CD8-positive, alpha-beta memory T cell (primary cell): ENCODE data around the gene POC1B. TPM values are rescaled to one million over a fixed set of nuclear protein-coding genes. Genes with fewer than 3 reads are reported as not detected.
A peak's percentile ranks its signal among the peaks of the same experiment; 100 is the strongest.

Source experiments
- CTCF ChIA-PET: fragments of 350-600 bp; sonication (Branson Sonifier 250); formaldehyde crosslinking; loops from one replicate; lab custom pipeline; 2021; ENCODE audit warnings: antibody characterized with exemption; lab: Charles Lee
- POLR2A ChIA-PET: fragments of 350-600 bp; sonication (Branson Sonifier 250); formaldehyde crosslinking; loops from one replicate; lab custom pipeline; 2021; ENCODE audit warnings: antibody characterized with exemption; lab: Charles Lee
- DNase-seq, 5 donors: peaks; one replicate each; pipeline versions ENCODE4 v3.0.0 to v3.0.0-alpha.2; 2020 to 2022; ENCODE audit warnings: mixed read lengths in 1 of 5
- H3K27ac ChIP-seq: one replicate; pipeline ENCODE4 v1.7.0; 2013; ENCODE audit warnings: low read depth, mild to moderate bottlenecking, low read length, moderate library complexity
- H3K27me3 ChIP-seq: 2 replicates; pipeline ENCODE4 v1.7.0; 2013; ENCODE audit warnings: low read length, mild to moderate bottlenecking; ENCODE audit not compliant: insufficient read depth, poor library complexity, severe bottlenecking
- H3K36me3 ChIP-seq: 2 replicates; pipeline ENCODE4 v1.7.0; 2013; ENCODE audit warnings: mild to moderate bottlenecking, low read length, moderate library complexity; ENCODE audit not compliant: insufficient read depth
- H3K4me1 ChIP-seq: 2 replicates; pipeline ENCODE4 v1.7.0; 2013; ENCODE audit warnings: mild to moderate bottlenecking, low read length, moderate library complexity; ENCODE audit not compliant: insufficient read depth
- H3K4me3 ChIP-seq: 2 replicates; pipeline ENCODE4 v1.7.0; 2013; ENCODE audit warnings: mild to moderate bottlenecking, low read length
- H3K9me3 ChIP-seq: 2 replicates; pipeline ENCODE4 v1.7.0; 2013; ENCODE audit warnings: mild to moderate bottlenecking, low read length
- H3K27ac Mint-ChIP-seq, 8 donors: one replicate each; pipeline ENCODE4 v1.8.0; 2020 to 2021; ENCODE audit warnings: mixed read lengths in 8 of 8, mild to moderate bottlenecking in 6 of 8, inconsistent platforms in 3 of 8, moderate library complexity in 3 of 8
- H3K27me3 Mint-ChIP-seq, 2 donors: one replicate each; pipeline ENCODE4 v1.8.0; 2020 to 2021; ENCODE audit warnings: mixed read lengths in 2 of 2, mild to moderate bottlenecking in 1 of 2, moderate library complexity in 1 of 2
- H3K36me3 Mint-ChIP-seq, 3 donors: one replicate each; pipeline ENCODE4 v1.8.0; 2020 to 2021; ENCODE audit warnings: mixed read lengths in 3 of 3, inconsistent platforms in 1 of 3, mild to moderate bottlenecking in 1 of 3
- H3K4me1 Mint-ChIP-seq, 3 donors: one replicate each; pipeline ENCODE4 v1.8.0; 2020 to 2021; ENCODE audit warnings: mixed read lengths in 3 of 3, inconsistent platforms in 1 of 3, mild to moderate bottlenecking in 1 of 3
- H3K4me3 Mint-ChIP-seq, 7 donors: one replicate each; pipeline ENCODE4 v1.8.0; 2020 to 2021; ENCODE audit warnings: mixed read lengths in 7 of 7, mild to moderate bottlenecking in 6 of 7, moderate library complexity in 4 of 7, inconsistent platforms in 2 of 7
- H3K9me3 Mint-ChIP-seq, 5 donors: one replicate each; pipeline ENCODE4 v1.8.0; 2020 to 2022; ENCODE audit warnings: mixed read lengths in 5 of 5, mild to moderate bottlenecking in 3 of 5, moderate library complexity in 2 of 5, inconsistent platforms in 1 of 5
- polyA plus RNA-seq: library from polyadenylated mRNA; unstranded; fragments of 300-500 nt; fragmentation: Illumina TruSeq; gene quantifications from one replicate; pipeline ENCODE4 v1.2.3, GENCODE V29; 2021
- total RNA-seq, 2 experiments: library from RNA; stranded (reverse); gene quantifications; one replicate each; pipeline ENCODE4 v1.2.3, GENCODE V29; 2021

Gene POC1B
- total and polyA plus RNA-seq, 3 experiments from 2014 or later = 21.8 to 38.9 (median 22.6) TPM

DNA sequence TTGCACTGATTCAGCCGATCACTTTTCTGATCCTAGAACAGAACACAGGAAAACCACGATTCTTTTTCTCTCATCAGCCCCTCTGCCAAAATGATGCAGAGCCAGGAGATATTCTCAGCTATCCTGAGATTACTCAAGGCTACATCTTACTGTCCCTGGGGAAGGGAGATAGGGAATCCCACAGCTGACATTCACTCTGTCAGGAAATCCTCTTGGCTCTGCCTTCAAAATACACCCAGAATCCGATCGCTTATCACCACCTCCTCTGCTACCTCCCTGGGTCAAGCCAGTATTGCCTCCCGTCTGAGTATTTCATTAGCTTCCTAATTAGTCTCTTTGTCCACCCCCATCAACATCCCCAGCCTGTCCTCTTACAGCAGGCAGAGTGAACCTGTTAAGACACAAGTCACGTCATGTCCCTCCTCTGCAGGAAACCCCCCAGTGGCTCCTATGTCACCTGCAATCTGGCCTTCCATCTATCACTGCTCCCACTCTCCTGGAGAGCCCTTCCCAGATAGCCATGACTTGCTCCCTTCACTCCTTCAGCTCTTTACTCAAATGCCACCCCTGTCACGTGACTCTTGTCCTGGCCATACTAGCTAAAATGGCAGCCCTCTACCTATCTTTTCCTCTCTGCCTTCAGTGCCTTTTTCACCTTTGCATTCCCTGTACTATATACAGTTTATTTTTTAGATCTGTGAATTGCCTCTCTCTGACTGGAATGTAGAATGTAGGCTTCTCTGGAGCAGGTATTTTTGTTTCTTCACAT lies 71.6 kb downstream of the POC1B start:
- CTCF ChIA-PET = no interaction called here
- no peak for DNase-seq
- Histone ChIP-seq H3K4me3 (no peak overlapping the region), H3K9me3 (no peaks in the 10 kb centered on the region), H3K4me1 (no peaks in the 10 kb centered on the region), H3K27ac (no peak overlapping the region), H3K27me3 (no peaks in the 10 kb centered on the region), H3K36me3 (no peaks in the 10 kb centered on the region)
- peaks cover 0 to 28% (median 10%) of the 10 kb centered on the region in 3 donors for H3K36me3 Mint-ChIP-seq
- H3K4me1 Mint-ChIP-seq = peaks cover 27 to 35% (median 34%) of the 10 kb centered on the region in 3 donors
- H3K27ac Mint-ChIP-seq = peak overlapping the region in 3 of 8 donors; percentile 2 to 74 (median 10)
- H3K9me3 Mint-ChIP-seq = no peaks in the 10 kb centered on the region
- H3K4me3 Mint-ChIP-seq = no peak overlapping the region
- POLR2A ChIA-PET = no interaction called here
- no peaks in the 10 kb centered on the region for H3K27me3 Mint-ChIP-seq

DNA sequence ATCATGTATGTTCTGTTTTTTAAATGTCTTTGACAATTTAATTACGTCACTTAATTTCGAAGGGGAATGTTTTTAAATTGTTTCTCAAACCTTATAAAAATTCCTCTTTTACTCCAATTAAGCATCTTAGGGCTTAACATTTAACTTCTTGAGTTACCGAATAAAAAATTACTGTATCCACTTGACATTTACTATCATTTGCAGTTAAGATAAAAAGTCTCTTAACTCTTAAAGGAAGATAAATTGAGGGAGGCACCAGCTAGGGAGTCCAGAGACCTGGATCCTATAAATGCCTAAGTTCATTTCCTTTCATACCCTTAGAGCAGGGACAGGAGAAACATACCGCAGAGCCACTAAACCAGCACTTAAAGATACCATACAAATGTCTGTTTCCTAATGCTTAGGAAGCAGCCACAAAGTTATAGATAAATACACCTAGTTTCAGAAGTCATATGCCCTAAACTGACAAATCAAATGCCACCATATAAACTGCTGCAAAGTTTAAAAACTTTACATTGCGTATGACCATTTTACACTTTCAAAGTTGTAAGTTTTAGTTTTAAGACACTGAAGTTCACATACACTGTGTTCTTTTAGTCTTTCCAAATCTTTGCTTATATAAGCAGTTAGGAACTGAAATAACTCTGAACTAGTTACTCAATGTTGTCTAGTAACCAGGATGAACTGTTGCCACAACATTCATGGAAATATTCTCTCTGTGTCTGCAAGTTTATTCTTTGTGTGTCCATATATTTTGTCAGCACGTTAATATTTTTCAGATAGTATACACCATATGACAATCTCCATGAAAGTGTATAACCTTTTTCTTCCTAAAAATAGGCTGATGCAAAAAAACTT lies 72.5 kb downstream of the POC1B start:
- Histone ChIP-seq H3K9me3 (no peaks in the 10 kb centered on the region), H3K27ac (no peak overlapping the region), H3K4me1 (no peaks in the 10 kb centered on the region), H3K36me3 (no peaks in the 10 kb centered on the region), H3K27me3 (no peaks in the 10 kb centered on the region), H3K4me3 (no peak overlapping the region)
- ChIA-PET CTCF (no interaction called here), POLR2A (no interaction called here)
- peaks cover 0 to 29% (median 8%) of the 10 kb centered on the region in 3 donors for H3K36me3 Mint-ChIP-seq
- H3K9me3 Mint-ChIP-seq = no peaks in the 10 kb centered on the region
- H3K4me3 Mint-ChIP-seq = no peak overlapping the region
- H3K27me3 Mint-ChIP-seq = no peaks in the 10 kb centered on the region
- no peak overlapping the region for H3K27ac Mint-ChIP-seq
- peaks cover 27 to 35% (median 34%) of the 10 kb centered on the region in 3 donors for H3K4me1 Mint-ChIP-seq
- DNase-seq = no peak

DNA sequence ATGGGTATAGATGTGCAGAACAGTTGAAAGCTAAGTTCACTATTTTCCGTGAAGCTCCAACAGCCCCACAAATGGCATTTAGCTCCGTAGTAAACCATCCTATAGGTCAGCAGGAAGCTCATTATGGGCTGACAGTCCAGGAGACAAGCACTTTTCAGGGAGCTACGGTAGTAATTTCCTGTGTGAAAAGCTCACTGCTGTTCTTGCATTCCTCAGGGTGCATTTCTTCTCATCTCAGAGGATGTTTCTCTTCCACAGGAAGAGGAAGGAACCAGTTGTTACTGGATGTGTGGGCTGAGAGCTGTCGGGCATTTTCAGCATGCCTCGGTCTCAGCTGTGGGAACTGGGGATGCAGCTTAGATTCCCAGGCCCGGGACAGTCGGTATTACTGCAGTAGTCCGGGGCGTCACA lies 74.0 kb downstream of the POC1B start:
- Histone ChIP-seq H3K36me3 (no peaks in the 10 kb centered on the region), H3K4me1 (no peaks in the 10 kb centered on the region), H3K4me3 (no peak overlapping the region), H3K27ac (no peak overlapping the region), H3K27me3 (no peaks in the 10 kb centered on the region), H3K9me3 (no peaks in the 10 kb centered on the region)
- Mint-ChIP-seq H3K36me3 (peaks cover 5 to 32% (median 11%) of the 10 kb centered on the region in 3 donors), H3K4me1 (peaks cover 24 to 28% (median 26%) of the 10 kb centered on the region in 3 donors), H3K9me3 (no peaks in the 10 kb centered on the region), H3K4me3 (no peak overlapping the region), H3K27me3 (no peaks in the 10 kb centered on the region), H3K27ac (no peak overlapping the region)
- ChIA-PET CTCF (interaction anchor here (0.8 to 1.9 kb wide), 3 partner anchors 10 to 434 kb away, joined by 3 to 12 read pairs (median 6); no protein-coding TSS in a partner anchor), POLR2A (no interaction called here)
- no peak for DNase-seq

DNA sequence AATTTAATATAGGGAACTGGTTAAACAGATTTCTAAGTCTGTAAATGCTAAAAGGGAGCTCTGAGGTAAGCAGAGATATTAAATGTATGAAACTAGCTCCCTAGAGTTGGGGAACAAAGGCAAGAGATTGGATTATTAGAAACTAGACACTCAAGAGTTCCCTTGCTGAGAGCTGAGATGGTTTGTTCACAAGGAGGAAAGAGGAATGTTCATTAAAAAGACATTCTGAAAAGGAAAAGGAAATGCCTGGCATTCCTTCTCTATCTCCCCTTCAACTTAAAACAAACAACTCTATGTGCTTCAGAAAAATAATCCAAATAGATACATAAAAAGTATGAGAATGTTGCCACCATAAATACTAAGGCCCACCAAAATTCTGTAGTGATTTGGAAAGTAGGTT lies 74.9 kb downstream of the POC1B start:
- H3K4me3 ChIP-seq = no peak overlapping the region
- Mint-ChIP-seq H3K4me3 (no peak overlapping the region), H3K9me3 (no peaks in the 10 kb centered on the region), H3K27me3 (no peaks in the 10 kb centered on the region), H3K4me1 (peaks cover 18 to 24% (median 20%) of the 10 kb centered on the region in 3 donors), H3K27ac (no peak overlapping the region), H3K36me3 (peaks cover 10 to 33% (median 11%) of the 10 kb centered on the region in 3 donors)
- ChIA-PET POLR2A (no interaction called here), CTCF (interaction anchor here (1.9 kb wide), 1 partner anchor 11 kb away, joined by 12 read pairs; no protein-coding TSS in a partner anchor)
- no peaks in the 10 kb centered on the region for H3K4me1 ChIP-seq
- DNase-seq = no peak
- H3K27ac ChIP-seq = no peak overlapping the region
- no peaks in the 10 kb centered on the region for H3K9me3 ChIP-seq
- no peaks in the 10 kb centered on the region for H3K27me3 ChIP-seq
- no peaks in the 10 kb centered on the region for H3K36me3 ChIP-seq

DNA sequence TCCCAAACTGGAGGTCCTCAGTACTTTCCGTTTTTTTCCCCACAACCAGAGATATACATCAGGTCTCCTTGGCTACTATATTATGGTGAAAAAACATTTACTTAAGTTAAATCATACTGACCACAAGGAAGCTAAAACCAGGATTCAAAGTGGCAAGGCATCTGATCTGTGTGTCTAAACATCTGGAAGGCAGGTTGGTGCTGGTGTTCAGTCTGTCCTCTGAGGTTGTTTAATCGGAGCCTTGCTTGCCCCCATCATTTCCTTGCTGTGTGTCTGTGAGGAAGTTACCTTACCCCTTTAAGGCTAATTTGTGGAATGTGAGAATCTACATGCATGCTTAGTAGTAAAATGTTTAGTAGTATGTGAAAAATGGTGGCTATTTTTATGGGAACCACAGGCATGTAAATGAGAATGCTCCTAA lies 76.9 kb downstream of the POC1B start:
- DNase-seq = no peak
- Histone ChIP-seq H3K9me3 (no peaks in the 10 kb centered on the region), H3K27ac (no peak overlapping the region), H3K4me1 (no peaks in the 10 kb centered on the region), H3K36me3 (no peaks in the 10 kb centered on the region), H3K4me3 (no peak overlapping the region), H3K27me3 (no peaks in the 10 kb centered on the region)
- Mint-ChIP-seq H3K4me1 (peaks cover 11 to 13% (median 11%) of the 10 kb centered on the region in 3 donors), H3K9me3 (peaks cover 0 to 1% (median 0%) of the 10 kb centered on the region in 5 donors), H3K27ac (no peak overlapping the region), H3K27me3 (no peaks in the 10 kb centered on the region), H3K36me3 (peaks cover 9 to 29% (median 16%) of the 10 kb centered on the region in 3 donors), H3K4me3 (no peak overlapping the region)
- POLR2A ChIA-PET = no interaction called here
- CTCF ChIA-PET = no interaction called here

DNA sequence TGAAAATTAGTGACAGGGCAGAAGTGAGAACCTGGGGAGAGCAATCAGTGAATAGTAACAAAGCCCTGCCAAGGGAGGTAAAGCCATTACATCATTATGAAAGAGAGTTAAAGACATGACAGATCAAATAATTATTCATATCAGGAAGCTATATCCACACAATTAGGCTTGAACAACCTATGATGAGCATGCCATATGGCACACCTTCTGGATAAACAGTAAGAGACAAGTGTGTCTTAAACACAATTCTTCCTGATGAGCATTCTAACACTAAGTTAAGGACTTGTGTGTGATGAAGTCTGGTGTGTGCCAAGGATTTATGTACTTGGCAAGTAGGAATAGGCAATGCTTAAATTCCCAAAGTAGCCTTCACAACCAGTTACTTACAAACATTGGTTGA lies 77.3 kb downstream of the POC1B start:
- no peak overlapping the region for H3K4me3 ChIP-seq
- Mint-ChIP-seq H3K27me3 (no peaks in the 10 kb centered on the region), H3K4me1 (peaks cover 11 to 13% (median 12%) of the 10 kb centered on the region in 3 donors), H3K4me3 (no peak overlapping the region), H3K9me3 (peaks cover 0 to 1% (median 0%) of the 10 kb centered on the region in 5 donors), H3K36me3 (peaks cover 9 to 29% (median 19%) of the 10 kb centered on the region in 3 donors), H3K27ac (no peak overlapping the region)
- H3K27ac ChIP-seq = no peak overlapping the region
- POLR2A ChIA-PET = no interaction called here
- H3K9me3 ChIP-seq = no peaks in the 10 kb centered on the region
- DNase-seq = no peak
- H3K4me1 ChIP-seq = no peaks in the 10 kb centered on the region
- no peaks in the 10 kb centered on the region for H3K36me3 ChIP-seq
- CTCF ChIA-PET = no interaction called here
- no peaks in the 10 kb centered on the region for H3K27me3 ChIP-seq

DNA sequence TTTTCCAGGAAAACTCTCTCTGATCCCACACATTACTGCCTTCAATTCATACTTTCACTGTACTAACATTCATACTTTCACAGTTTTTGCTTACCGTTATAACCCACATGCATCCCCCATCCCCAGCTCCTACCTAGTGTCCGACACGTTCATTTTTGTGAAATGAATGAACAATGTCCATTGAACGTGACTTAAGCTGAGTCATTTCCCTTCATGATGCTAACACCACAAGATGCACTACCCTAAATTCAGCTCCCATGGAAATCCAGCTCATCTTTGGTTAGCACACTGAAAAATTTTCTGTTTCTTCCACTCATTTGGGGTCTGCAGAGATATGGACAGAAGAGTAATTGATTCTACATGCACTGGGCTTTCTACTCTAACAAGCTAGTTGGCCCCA lies 85.9 kb downstream of the POC1B start:
- POLR2A ChIA-PET = no interaction called here
- H3K27me3 Mint-ChIP-seq = peaks cover 0 to 2% of the 10 kb centered on the region in 2 donors
- H3K9me3 ChIP-seq = no peaks in the 10 kb centered on the region
- H3K4me3 Mint-ChIP-seq = no peak overlapping the region
- H3K4me1 Mint-ChIP-seq = peaks cover 34 to 37% (median 35%) of the 10 kb centered on the region in 3 donors
- no peak overlapping the region for H3K27ac ChIP-seq
- no peak overlapping the region for H3K27ac Mint-ChIP-seq
- CTCF ChIA-PET = no interaction called here
- peaks cover 0 to 8% (median 2%) of the 10 kb centered on the region in 5 donors for H3K9me3 Mint-ChIP-seq
- H3K4me1 ChIP-seq = no peaks in the 10 kb centered on the region
- H3K36me3 ChIP-seq = no peaks in the 10 kb centered on the region
- H3K4me3 ChIP-seq = no peak overlapping the region
- no peak for DNase-seq
- peaks cover 32 to 57% (median 45%) of the 10 kb centered on the region in 3 donors for H3K36me3 Mint-ChIP-seq
- no peaks in the 10 kb centered on the region for H3K27me3 ChIP-seq
